ENCODE data around the gene RSF1.

GRCh38 chr11:77730789-77731188 lies 89.7 kb downstream of the RSF1 start:
- TF ChIP-seq CTCF (conservative IDR thresholded peaks at IDR 0.05; ENCODE audit: low read depth in 2 of 2) = no peak
- TF ChIP-seq POLR2AphosphoS5 (IDR thresholded peaks at IDR 0.05; ENCODE audit: low read depth) = no peak
- no peak for TF ChIP-seq EZH2 (IDR thresholded peaks at IDR 0.05; ENCODE audit: low read depth, unreplicated experiment)
- TF ChIP-seq EZH2phosphoT487 (IDR thresholded peaks at IDR 0.05; ENCODE audit: unreplicated experiment) = no peak
- TF ChIP-seq, protein P1, sequence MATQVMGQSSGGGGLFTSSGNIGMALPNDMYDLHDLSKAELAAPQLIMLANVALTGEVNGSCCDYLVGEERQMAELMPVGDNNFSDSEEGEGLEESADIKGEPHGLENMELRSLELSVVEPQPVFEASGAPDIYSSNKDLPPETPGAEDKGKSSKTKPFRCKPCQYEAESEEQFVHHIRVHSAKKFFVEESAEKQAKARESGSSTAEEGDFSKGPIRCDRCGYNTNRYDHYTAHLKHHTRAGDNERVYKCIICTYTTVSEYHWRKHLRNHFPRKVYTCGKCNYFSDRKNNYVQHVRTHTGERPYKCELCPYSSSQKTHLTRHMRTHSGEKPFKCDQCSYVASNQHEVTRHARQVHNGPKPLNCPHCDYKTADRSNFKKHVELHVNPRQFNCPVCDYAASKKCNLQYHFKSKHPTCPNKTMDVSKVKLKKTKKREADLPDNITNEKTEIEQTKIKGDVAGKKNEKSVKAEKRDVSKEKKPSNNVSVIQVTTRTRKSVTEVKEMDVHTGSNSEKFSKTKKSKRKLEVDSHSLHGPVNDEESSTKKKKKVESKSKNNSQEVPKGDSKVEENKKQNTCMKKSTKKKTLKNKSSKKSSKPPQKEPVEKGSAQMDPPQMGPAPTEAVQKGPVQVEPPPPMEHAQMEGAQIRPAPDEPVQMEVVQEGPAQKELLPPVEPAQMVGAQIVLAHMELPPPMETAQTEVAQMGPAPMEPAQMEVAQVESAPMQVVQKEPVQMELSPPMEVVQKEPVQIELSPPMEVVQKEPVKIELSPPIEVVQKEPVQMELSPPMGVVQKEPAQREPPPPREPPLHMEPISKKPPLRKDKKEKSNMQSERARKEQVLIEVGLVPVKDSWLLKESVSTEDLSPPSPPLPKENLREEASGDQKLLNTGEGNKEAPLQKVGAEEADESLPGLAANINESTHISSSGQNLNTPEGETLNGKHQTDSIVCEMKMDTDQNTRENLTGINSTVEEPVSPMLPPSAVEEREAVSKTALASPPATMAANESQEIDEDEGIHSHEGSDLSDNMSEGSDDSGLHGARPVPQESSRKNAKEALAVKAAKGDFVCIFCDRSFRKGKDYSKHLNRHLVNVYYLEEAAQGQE (IDR thresholded peaks at IDR 0.05; ENCODE audit: unreplicated experiment) = no peak
- no peak for TF ChIP-seq CREB1 (CRISPR knock-in tag; IDR thresholded peaks at IDR 0.05; ENCODE audit: low read depth)
- no peak for TF ChIP-seq NANOG (IDR thresholded peaks at IDR 0.05; ENCODE audit: borderline replicate concordance)

Data from GM23338 (cell line).